ENCODE results near the gene CHRNA10.

- no peak for TF ChIP-seq CHD2 (IDR thresholded peaks at IDR 0.05; ENCODE audit: low read length, partially characterized antibody)
- TF ChIP-seq CTCF (IDR thresholded peaks at IDR 0.05) = no peak
- TF ChIP-seq RAD21 (IDR thresholded peaks at IDR 0.05; ENCODE audit: low read length) = no peak
- TF ChIP-seq GABPA (IDR thresholded peaks at IDR 0.05; ENCODE audit: low read depth) = no peak
- no peak for TF ChIP-seq USF2 (IDR thresholded peaks at IDR 0.05; ENCODE audit: borderline replicate concordance, low read depth, low read length)
- TF ChIP-seq NRF1 (IDR thresholded peaks at IDR 0.05; ENCODE audit: low read depth, low read length) = no peak
- TF ChIP-seq MEF2A (IDR thresholded peaks at IDR 0.05; ENCODE audit: borderline replicate concordance, low read depth) = no peak
- TF ChIP-seq JUND (IDR thresholded peaks at IDR 0.05) = no peak
- no peak for TF ChIP-seq EP300 (IDR thresholded peaks at IDR 0.05; ENCODE audit: borderline replicate concordance in 1 of 2, low read depth in 1 of 2, low read length in 1 of 2)
- TF ChIP-seq EZH2phosphoT487 (IDR thresholded peaks at IDR 0.05; ENCODE audit: borderline replicate concordance, low read depth) = no peak
- no peak for TF ChIP-seq RXRA (IDR thresholded peaks at IDR 0.05; ENCODE audit: borderline replicate concordance, low read depth)
These were observed 11.9 kb upstream of the CHRNA10 start for GRCh38 chr11:3683039-3683438.

All from SK-N-SH (cell line).